Activated B cell treated with CpG ODN at 0.5 μM for 24 hours (primary cell): ENCODE measurements around the gene DENND6B. TPM values are rescaled to one million over a fixed set of nuclear protein-coding genes. Genes with fewer than 3 reads are reported as not detected.
"Not testable (repeated sequence)": the region's sequence is repeated elsewhere in the genome, so short reads cannot be mapped to it uniquely, and the experiment has no call there.

ENCODE experiments used
- ATAC-seq: fragments of 200-7000 bp; cut with Tn5 transposase; one replicate; pipeline ENCODE4 v1.10.0; 2021; ENCODE audit warnings: low read depth, mild to moderate bottlenecking, moderate library complexity
- CTCF ChIA-PET: fragments of 350-600 bp; sonication (Branson Sonifier 250); formaldehyde crosslinking; loops from one replicate; lab custom pipeline; 2021; ENCODE audit warnings: antibody characterized with exemption; lab: Charles Lee
- POLR2A ChIA-PET: fragments of 350-600 bp; sonication (Branson Sonifier 250); formaldehyde crosslinking; loops from one replicate; lab custom pipeline; 2021; ENCODE audit warnings: antibody characterized with exemption; lab: Charles Lee
- DNase-seq: peaks from one replicate; pipeline ENCODE4 v3.0.0; 2022
- H3K27ac Mint-ChIP-seq: one replicate; pipeline ENCODE4 v1.8.0; 2020; ENCODE audit warnings: mixed read lengths
- H3K27me3 Mint-ChIP-seq: one replicate; pipeline ENCODE4 v1.8.0; 2021; ENCODE audit warnings: mixed read lengths
- H3K36me3 Mint-ChIP-seq: one replicate; pipeline ENCODE4 v1.8.0; 2021; ENCODE audit warnings: low read depth, mixed read lengths
- H3K4me1 Mint-ChIP-seq: one replicate; pipeline ENCODE4 v1.8.0; 2021; ENCODE audit warnings: mixed read lengths
- H3K4me3 Mint-ChIP-seq: one replicate; pipeline ENCODE4 v1.8.0; 2020; ENCODE audit warnings: mild to moderate bottlenecking, mixed read lengths
- H3K9me3 Mint-ChIP-seq: one replicate; pipeline ENCODE4 v1.8.0; 2020; ENCODE audit warnings: mixed read lengths
- CTCF ChIP-seq: fragments of 200-600 bp; IDR thresholded peaks from one replicate; pipeline ENCODE4 v1.8.0; 2022; ENCODE audit warnings: antibody characterized with exemption, mild to moderate bottlenecking
- intact Hi-C: fragments of 100-400 bp; cut with micrococcal nuclease; formaldehyde crosslinking; loops from one replicate; pipeline ENCODE4 v1.15.1; 2024
- total RNA-seq: library from RNA; stranded (reverse); gene quantifications from 2 replicates; pipeline ENCODE4 v1.2.3, GENCODE V29; 2022

Gene DENND6B
- total RNA-seq, 1 donor from 2014 or later, result 5.2 TPM

GRCh38 chr22:50338860-50339462, 12.1 kb upstream of the DENND6B start:
- H3K9me3 Mint-ChIP-seq, result no peaks in the 10 kb centered on the region
- no peaks in the 10 kb centered on the region for H3K36me3 Mint-ChIP-seq
- no peak overlapping the region for H3K27ac Mint-ChIP-seq
- TF ChIP-seq CTCF, result no peak
- ATAC-seq, result no peak
- intact Hi-C loops, result no loop called here
- H3K27me3 Mint-ChIP-seq, result no peaks in the 10 kb centered on the region
- DNase-seq, result no peak
- no peak overlapping the region for H3K4me3 Mint-ChIP-seq
- H3K4me1 Mint-ChIP-seq, result peaks cover 20% of the 10 kb centered on the region
- ChIA-PET CTCF (no interaction called here), POLR2A (no interaction called here)

- DNase-seq, result no peak
- ChIA-PET CTCF (no interaction called here), POLR2A (no interaction called here)
- no peak overlapping the region for H3K27ac Mint-ChIP-seq
- peaks cover 26% of the 10 kb centered on the region for H3K4me1 Mint-ChIP-seq
- no peaks in the 10 kb centered on the region for H3K36me3 Mint-ChIP-seq
- H3K4me3 Mint-ChIP-seq, result no peak overlapping the region
- intact Hi-C loops, result no loop called here
- no peaks in the 10 kb centered on the region for H3K27me3 Mint-ChIP-seq
- no peak for ATAC-seq
- H3K9me3 Mint-ChIP-seq, result no peaks in the 10 kb centered on the region
- TF ChIP-seq CTCF, result no peak
Observed at GRCh38 chr22:50338042-50338573, 11.3 kb upstream of the DENND6B start.

- Mint-ChIP-seq H3K9me3 (no peaks in the 10 kb centered on the region), H3K36me3 (no peaks in the 10 kb centered on the region), H3K27ac (no peak overlapping the region), H3K4me3 (no peak overlapping the region), H3K4me1 (peaks cover 24% of the 10 kb centered on the region), H3K27me3 (no peaks in the 10 kb centered on the region)
- ChIA-PET CTCF (no interaction called here), POLR2A (no interaction called here)
- intact Hi-C loops, result no loop called here
- TF ChIP-seq CTCF, result no peak
- no peak for ATAC-seq
- DNase-seq, result no peak
Observed at GRCh38 chr22:50337262-50338041, 10.6 kb upstream of the DENND6B start.

GRCh38 chr22:50334433-50334832, 7.6 kb upstream of the DENND6B start:
- ATAC-seq, result peak; percentile 29
- H3K4me1 Mint-ChIP-seq, result peaks cover 19% of the 10 kb centered on the region
- H3K27ac Mint-ChIP-seq, H3K27me3 Mint-ChIP-seq, H3K9me3 Mint-ChIP-seq, intact Hi-C loops, H3K4me3 Mint-ChIP-seq, DNase-seq, H3K36me3 Mint-ChIP-seq: not testable (repeated sequence)
- ChIA-PET POLR2A (interaction anchor here (0.7 to 1.9 kb wide), 5 partner anchors 10 to 135 kb away, joined by 3 to 8 read pairs (median 3); partner anchors contain the start of gene HDAC10), CTCF (interaction anchor here (0.9 to 2.8 kb wide), 3 partner anchors 58 to 93 kb away, joined by 3 to 13 read pairs (median 3); no protein-coding TSS in a partner anchor)

- ATAC-seq (no peak), DNase-seq (no peak)
- Mint-ChIP-seq H3K27me3 (peaks cover 3% of the 10 kb centered on the region), H3K4me1 (peaks cover 29% of the 10 kb centered on the region), H3K36me3 (no peaks in the 10 kb centered on the region), H3K9me3 (no peaks in the 10 kb centered on the region), H3K4me3 (no peak overlapping the region), H3K27ac (no peak overlapping the region)
- intact Hi-C loops, result no loop called here
- no peak for TF ChIP-seq CTCF
- CTCF ChIA-PET, result interaction anchor here (0.6 to 3.5 kb wide), 6 partner anchors 53 to 292 kb away, joined by 3 to 28 read pairs (median 4); no protein-coding TSS in a partner anchor
- POLR2A ChIA-PET, result interaction anchor here (1.0 to 2.2 kb wide), 2 partner anchors 78 to 196 kb away, joined by 3 to 5 read pairs; partner anchors contain the start of genes HDAC10 and SCO2
Observed at GRCh38 chr22:50329236-50329635, 2.4 kb upstream of the DENND6B start.
